MCF 10A (cell line): ENCODE measurements around the gene MAP3K3. TPM values are rescaled to one million over a fixed set of nuclear protein-coding genes. Genes with fewer than 3 reads are reported as not detected.

Experiments used
- BruUV-seq: library from RNA; stranded (reverse); fragments of 400-500 nt; replicated peaks from 2 replicates; lab custom pipeline; 2021; lab: Mats Ljungman, UMichigan
- CTCF ChIA-PET: fragments of 300-600 bp; sonication (Branson Sonifier 250); formaldehyde crosslinking; extraction: SDS; loops from one replicate; lab custom pipeline; 2021; ENCODE audit warnings: antibody characterized with exemption, inconsistent platforms; lab: Yijun Ruan, JAX
- POLR2A ChIA-PET: fragments of 300-600, 350-650 bp; sonication (Branson Sonifier 250); formaldehyde crosslinking; extraction: SDS; loops from one replicate; lab custom pipeline; 2020; ENCODE audit warnings: antibody characterized with exemption, inconsistent platforms; lab: Yijun Ruan, JAX
- DNase-seq: peaks from one replicate; pipeline ENCODE4 v3.0.0-alpha.2; 2018; ENCODE audit not compliant: unreplicated experiment
- H3K27ac Mint-ChIP-seq: one replicate; pipeline ENCODE4 v1.8.0; 2022; ENCODE audit warnings: mild to moderate bottlenecking, low read depth, mixed read lengths; ENCODE audit not compliant: unreplicated experiment
- H3K27me3 Mint-ChIP-seq: one replicate; pipeline ENCODE4 v1.8.0; 2022; ENCODE audit warnings: mixed read lengths; ENCODE audit not compliant: insufficient read depth, unreplicated experiment
- H3K36me3 Mint-ChIP-seq: one replicate; pipeline ENCODE4 v1.8.0; 2022; ENCODE audit warnings: mild to moderate bottlenecking, moderate library complexity, mixed read lengths; ENCODE audit not compliant: insufficient read depth, unreplicated experiment
- H3K4me1 Mint-ChIP-seq: one replicate; pipeline ENCODE4 v1.8.0; 2022; ENCODE audit warnings: mixed read lengths; ENCODE audit not compliant: insufficient read depth, unreplicated experiment
- H3K4me3 Mint-ChIP-seq: one replicate; pipeline ENCODE4 v1.8.0; 2022; ENCODE audit warnings: mild to moderate bottlenecking, moderate library complexity, mixed read lengths; ENCODE audit not compliant: unreplicated experiment
- H3K9me3 Mint-ChIP-seq: one replicate; pipeline ENCODE4 v1.8.0; 2022; ENCODE audit warnings: mixed read lengths; ENCODE audit not compliant: unreplicated experiment
- CTCF ChIP-seq: fragments of 200-600 bp; IDR thresholded peaks from one replicate; pipeline ENCODE4 v1.8.0; 2022; ENCODE audit warnings: antibody characterized with exemption, mild to moderate bottlenecking; ENCODE audit not compliant: unreplicated experiment
- intact Hi-C: fragments of 100-400 bp; cut with micrococcal nuclease; formaldehyde crosslinking; loops from 2 replicates; pipeline ENCODE4 v1.14.1; 2022
- total RNA-seq: library from RNA; stranded (reverse); gene quantifications from 2 replicates; pipeline ENCODE4 v1.2.3, GENCODE V29; 2022

Gene MAP3K3
- total RNA-seq, 1 experiment from 2014 or later, result 12.8 TPM

- intact Hi-C loops, result no loop called here
- Mint-ChIP-seq H3K4me1 (no peaks in the 10 kb centered on the region), H3K27me3 (no peaks in the 10 kb centered on the region), H3K9me3 (no peaks in the 10 kb centered on the region), H3K27ac (no peak overlapping the region), H3K36me3 (peaks cover 34% of the 10 kb centered on the region), H3K4me3 (no peak overlapping the region)
- no TSS peak for BruUV-seq
- ChIA-PET CTCF (no interaction called here), POLR2A (no interaction called here)
- no peak for TF ChIP-seq CTCF
- no peak for DNase-seq
Observed at GRCh38 chr17:63653050-63653449, 30.8 kb downstream of the MAP3K3 start.

- CTCF ChIA-PET, result interaction anchor here (0.6 kb wide), 1 partner anchor 887 kb away, joined by 4 read pairs; no protein-coding TSS in a partner anchor
- intact Hi-C loops, result no loop called here
- POLR2A ChIA-PET, result no interaction called here
- Mint-ChIP-seq H3K27ac (no peak overlapping the region), H3K27me3 (no peaks in the 10 kb centered on the region), H3K36me3 (peaks cover 65% of the 10 kb centered on the region), H3K4me3 (no peak overlapping the region), H3K9me3 (no peaks in the 10 kb centered on the region), H3K4me1 (no peaks in the 10 kb centered on the region)
- no peak for TF ChIP-seq CTCF
- no TSS peak for BruUV-seq
- DNase-seq, result no peak
Observed at GRCh38 chr17:63657786-63658185, 35.6 kb downstream of the MAP3K3 start.

GRCh38 chr17:63658366-63658765 lies 36.1 kb downstream of the MAP3K3 start:
- Mint-ChIP-seq H3K36me3 (peaks cover 59% of the 10 kb centered on the region), H3K4me1 (no peaks in the 10 kb centered on the region), H3K27me3 (no peaks in the 10 kb centered on the region), H3K4me3 (no peak overlapping the region), H3K9me3 (no peaks in the 10 kb centered on the region), H3K27ac (no peak overlapping the region)
- no peak for DNase-seq
- ChIA-PET CTCF (no interaction called here), POLR2A (no interaction called here)
- no peak for TF ChIP-seq CTCF
- BruUV-seq, result no TSS peak
- intact Hi-C loops, result no loop called here

- no peak for DNase-seq
- POLR2A ChIA-PET, result no interaction called here
- H3K36me3 Mint-ChIP-seq, result peaks cover 63% of the 10 kb centered on the region
- BruUV-seq, result no TSS peak
- no peak overlapping the region for H3K27ac Mint-ChIP-seq
- CTCF ChIA-PET, result no interaction called here
- no peaks in the 10 kb centered on the region for H3K9me3 Mint-ChIP-seq
- H3K4me3 Mint-ChIP-seq, result no peak overlapping the region
- no peak for TF ChIP-seq CTCF
- no peaks in the 10 kb centered on the region for H3K4me1 Mint-ChIP-seq
- no peaks in the 10 kb centered on the region for H3K27me3 Mint-ChIP-seq
- intact Hi-C loops, result no loop called here
Observed at GRCh38 chr17:63659850-63660249, 37.6 kb downstream of the MAP3K3 start.
